HG03139 (cell line): ENCODE data around the gene NELL2.

Experiments
- ATAC-seq: cut with Tn5 transposase; IDR thresholded peaks from one replicate; pipeline ENCODE4 v1.9.1; 2021; ENCODE audit not compliant: unreplicated experiment

The NELL2 gene

GRCh38 chr12:44555454-44555853 is 320.7 kb downstream of the NELL2 start:
- no peak for ATAC-seq

DNA sequence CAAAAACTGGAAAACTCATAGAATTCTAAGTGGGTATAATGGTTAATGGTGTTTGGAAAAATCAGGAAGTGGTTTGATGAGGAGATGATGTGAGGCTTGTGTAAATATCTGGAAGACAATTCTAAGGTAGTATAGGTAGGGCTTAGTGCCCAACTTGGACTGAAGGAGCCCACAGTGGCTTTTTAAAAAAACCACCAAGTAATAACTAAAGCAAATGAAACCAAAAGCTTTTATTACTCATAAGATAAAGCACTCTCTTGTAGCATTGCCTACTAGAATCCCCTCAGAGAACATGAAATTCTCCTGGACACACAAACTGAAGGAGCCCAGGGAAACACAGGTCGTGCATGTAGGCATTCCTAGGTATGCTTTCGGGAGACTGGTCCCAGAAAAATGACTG is 324.5 kb downstream of the NELL2 start:
- ATAC-seq = no peak

GRCh38 chr12:44550377-44550776 is 325.7 kb downstream of the NELL2 start:
- no peak for ATAC-seq

DNA sequence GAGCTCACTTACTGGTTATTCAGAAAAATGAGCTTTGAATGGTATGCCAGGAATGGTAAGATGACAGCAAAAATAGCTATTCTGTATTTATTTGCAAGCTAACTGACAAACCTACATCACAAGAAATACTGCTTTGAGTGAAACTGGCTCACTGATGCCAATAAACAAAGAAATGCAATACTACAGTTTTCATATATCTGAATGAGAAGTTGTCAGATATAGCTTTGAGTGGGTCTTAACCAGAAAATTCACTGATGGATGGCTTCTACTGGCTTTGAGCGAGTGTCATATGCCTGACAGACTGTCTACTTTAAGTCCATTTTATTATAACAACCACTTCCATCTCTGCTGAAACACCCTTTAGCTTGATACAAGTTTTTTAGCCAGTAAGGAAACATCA is 330.1 kb downstream of the NELL2 start:
- ATAC-seq = no peak

GRCh38 chr12:44544018-44544417 is 332.1 kb downstream of the NELL2 start:
- ATAC-seq = no peak

GRCh38 chr12:44542716-44543115 is 333.4 kb downstream of the NELL2 start:
- ATAC-seq = no peak

DNA sequence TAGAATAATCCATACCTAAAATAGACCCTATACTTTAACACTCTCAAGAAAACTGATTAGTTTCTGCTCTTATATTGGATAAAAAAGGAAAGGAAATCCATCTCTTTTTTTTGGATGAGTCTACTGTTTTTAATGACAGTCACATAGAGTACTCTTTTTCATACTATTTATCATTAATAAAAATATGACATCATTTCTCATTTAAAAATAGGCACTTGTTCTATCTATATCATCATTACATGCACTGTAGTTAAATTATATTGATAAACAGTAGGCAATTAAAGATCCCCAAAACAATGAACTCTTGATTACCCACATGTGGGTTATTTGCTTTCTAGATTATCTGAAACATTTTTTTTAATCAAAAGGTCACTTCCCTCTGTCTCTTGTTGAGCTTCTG is 338.8 kb downstream of the NELL2 start:
- no peak for ATAC-seq

- ATAC-seq = no peak
Observed at GRCh38 chr12:44532940-44533339, 343.2 kb downstream of the NELL2 start.

DNA sequence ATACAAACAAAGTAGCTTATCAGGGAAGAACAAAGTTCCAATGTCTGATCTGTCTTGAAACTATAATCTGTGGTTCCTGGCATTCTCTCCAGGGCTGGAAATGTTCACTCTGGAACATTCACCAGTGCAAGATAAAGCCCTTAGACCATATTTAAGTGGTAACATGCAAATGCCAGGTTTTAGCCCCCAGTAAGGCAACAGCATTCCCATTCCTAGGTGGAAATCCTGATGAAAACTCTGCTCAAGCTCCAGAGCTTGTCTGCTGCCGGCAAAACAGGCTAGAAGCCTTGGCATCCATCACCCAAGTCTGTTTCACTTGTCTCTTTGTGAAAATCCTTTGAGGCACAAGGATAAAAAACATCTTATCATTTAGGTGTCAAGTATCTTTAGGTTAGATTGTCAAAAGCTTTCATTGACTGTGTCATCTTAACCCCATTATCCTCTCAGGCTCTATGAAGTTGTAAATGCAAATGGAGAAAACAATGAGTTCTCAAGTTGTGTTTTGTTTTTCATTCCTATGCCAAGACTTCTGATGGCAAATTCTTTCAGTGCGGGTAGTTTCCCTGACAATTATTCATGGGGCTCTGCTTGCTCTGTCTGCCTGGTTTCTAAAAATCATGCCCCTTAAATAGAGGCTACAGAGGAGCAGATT is 344.7 kb downstream of the NELL2 start:
- ATAC-seq = no peak

GRCh38 chr12:44526655-44527182 is 349.4 kb downstream of the NELL2 start:
- no peak for ATAC-seq

DNA sequence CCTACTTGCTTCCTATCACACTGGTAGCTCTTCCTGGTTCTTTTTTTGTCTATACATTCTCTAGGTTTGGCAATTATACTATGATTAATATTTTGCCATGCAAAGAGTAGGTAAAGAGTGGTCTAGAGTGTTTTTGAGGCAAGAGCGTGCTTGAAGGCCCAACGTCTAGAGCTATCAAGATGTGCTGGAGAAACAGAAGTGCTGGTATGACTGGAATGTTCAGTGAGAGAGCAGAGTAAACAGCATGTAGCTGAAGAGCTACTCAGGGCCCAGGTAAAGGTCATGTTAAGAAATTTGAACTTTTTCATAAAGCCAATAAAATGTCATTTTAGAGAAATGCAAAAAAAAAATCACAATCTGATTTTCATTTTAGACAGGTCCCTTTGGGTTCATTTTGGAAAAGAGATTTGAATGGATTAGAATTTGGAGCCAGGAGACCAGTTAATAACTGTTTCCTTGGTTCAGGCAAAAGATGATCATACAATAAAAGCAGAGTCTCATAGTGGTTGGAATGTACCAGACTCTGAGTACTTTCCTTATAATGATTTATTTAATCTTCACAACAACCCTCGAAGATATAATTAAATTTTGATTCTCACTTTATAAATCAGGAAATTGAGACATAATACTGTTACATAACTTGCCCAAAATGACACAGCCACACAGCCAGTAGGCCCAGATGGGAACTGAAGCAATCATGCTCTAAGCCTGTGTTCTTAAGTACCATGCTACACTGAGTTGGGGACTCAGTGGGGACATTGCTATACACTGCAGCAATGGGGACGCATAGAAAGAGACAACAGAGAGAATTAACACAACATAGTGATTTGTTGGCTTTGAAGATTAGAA is 350.1 kb downstream of the NELL2 start:
- ATAC-seq = no peak

- ATAC-seq = no peak
Observed at GRCh38 chr12:44523828-44524227, 352.3 kb downstream of the NELL2 start.

DNA sequence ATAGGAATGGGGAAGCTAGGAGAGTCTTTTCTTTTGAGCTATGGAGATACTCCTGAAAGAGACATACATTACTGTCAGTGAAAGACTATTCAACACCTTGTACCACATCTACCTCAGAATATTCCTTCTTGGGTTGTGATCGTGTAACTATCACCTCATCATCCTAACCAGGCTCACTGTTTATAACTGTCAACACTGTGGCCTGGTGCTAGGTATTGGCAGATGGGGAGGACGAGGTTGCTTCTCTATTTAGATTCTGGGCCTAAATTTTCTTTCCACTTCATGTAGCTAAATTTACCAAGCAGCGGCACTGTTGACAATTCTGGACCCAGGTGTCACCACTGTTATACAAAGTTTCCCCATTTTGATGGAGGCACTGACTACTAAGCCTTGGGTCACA is 354.4 kb downstream of the NELL2 start:
- ATAC-seq = no peak

- ATAC-seq = no peak
Observed at GRCh38 chr12:44519931-44520330, 356.2 kb downstream of the NELL2 start.

- no peak for ATAC-seq
Observed at GRCh38 chr12:44511289-44511688, 364.8 kb downstream of the NELL2 start.

- no peak for ATAC-seq
Observed at GRCh38 chr12:44510510-44510909, 365.6 kb downstream of the NELL2 start.

GRCh38 chr12:44510076-44510475 is 366.0 kb downstream of the NELL2 start:
- ATAC-seq = no peak

DNA sequence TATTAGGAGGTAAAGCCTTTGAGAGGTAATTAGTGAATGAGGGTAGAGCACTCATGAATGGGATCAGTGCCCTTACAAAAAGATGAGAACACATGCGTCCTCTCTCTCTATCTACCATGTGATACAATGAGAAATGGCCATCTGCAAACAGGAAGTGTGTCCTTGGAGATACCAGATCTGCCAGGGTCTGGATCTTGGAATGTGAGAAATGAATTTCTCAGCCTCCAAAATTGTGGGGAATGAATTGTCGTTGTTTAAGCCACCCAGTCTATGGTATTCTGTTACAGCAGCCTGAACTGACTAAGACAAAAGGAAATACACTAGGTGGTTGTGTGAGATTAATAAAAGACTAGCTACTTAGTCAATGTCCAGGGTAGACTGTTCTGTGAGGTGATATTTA is 366.6 kb downstream of the NELL2 start:
- ATAC-seq = no peak

GRCh38 chr12:44507461-44507860 is 368.7 kb downstream of the NELL2 start:
- no peak for ATAC-seq

GRCh38 chr12:44504799-44505198 is 371.3 kb downstream of the NELL2 start:
- ATAC-seq = no peak

GRCh38 chr12:44503329-44503728 is 372.8 kb downstream of the NELL2 start:
- no peak for ATAC-seq

GRCh38 chr12:44502681-44503080 is 373.4 kb downstream of the NELL2 start:
- no peak for ATAC-seq
